ENCODE data around the gene MBD1. TPM values are rescaled to one million over a fixed set of nuclear protein-coding genes. Genes with fewer than 3 reads are reported as not detected.

The MBD1 gene
- total and polyA plus RNA-seq, 8 donors, result 27.2 to 46.9 (median 33.9) TPM

DNA sequence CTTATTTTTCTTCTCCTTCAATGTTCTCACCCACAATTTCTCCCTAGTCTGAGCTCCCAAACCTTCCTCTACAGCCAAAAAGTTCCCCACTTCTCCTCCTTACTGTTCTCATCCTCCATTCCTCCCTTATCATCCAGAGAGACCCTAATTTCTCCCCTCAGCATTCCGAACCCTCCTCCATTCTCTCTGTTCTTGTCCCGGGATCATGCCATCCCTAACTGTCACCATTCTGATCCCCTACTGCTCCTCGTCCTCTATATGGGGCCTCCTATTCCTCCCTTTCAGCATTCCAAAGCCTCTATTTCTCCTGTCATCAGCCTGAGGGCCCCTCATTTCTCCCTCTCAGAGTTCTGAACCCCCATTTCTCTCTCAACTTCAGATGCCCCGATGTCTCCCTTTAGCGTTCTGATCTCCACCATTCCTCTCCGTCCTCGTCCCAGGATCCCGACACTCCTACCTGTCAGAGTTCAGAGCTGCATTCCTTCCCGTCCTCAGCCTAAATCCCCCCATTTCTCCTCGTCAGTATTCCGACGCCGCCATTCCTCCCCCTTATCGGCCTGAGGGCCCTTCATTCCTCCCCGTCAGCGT lies 522 bp downstream of the MBD1 start:
- Histone ChIP-seq H3K27ac (peak overlapping the region; percentile 88 to 96 (median 94)), H3K4me1 (peaks cover 9 to 18% (median 14%) of the 10 kb centered on the region in 3 donors), H3K4me3 (peak overlapping the region; percentile 52 to 95 (median 86)), H3K27me3 (no peaks in the 10 kb centered on the region), H3K9me3 (no peaks in the 10 kb centered on the region), H3K36me3 (peaks cover 6 to 22% (median 12%) of the 10 kb centered on the region in 3 donors)
- WGBS, 2 donors, result 0 to 1% methylated on average over 16 of the region's 16 CpGs
- no peak for DNase-seq
- TF ChIP-seq CTCF (IDR thresholded peaks at IDR 0.05), result no peak
- no peak for FAIRE-seq
- no peak for ATAC-seq
- intact Hi-C loops (cut with DNase I), result no loop called here

GRCh38 chr18:50279752-50280151 lies 1.6 kb downstream of the MBD1 start:
- peaks cover 9 to 18% (median 14%) of the 10 kb centered on the region in 3 donors for H3K4me1 ChIP-seq
- intact Hi-C loops (cut with DNase I), result no loop called here
- ATAC-seq (no peak), FAIRE-seq (no peak), DNase-seq (peak in 1 of 6 donors; percentile 41)
- H3K36me3 ChIP-seq, result peaks cover 12 to 33% (median 23%) of the 10 kb centered on the region in 3 donors
- H3K27me3 ChIP-seq, result no peaks in the 10 kb centered on the region
- 87 to 96% methylated on average over 7 of the region's 7 CpGs for WGBS, 2 donors
- no peak for TF ChIP-seq CTCF (IDR thresholded peaks at IDR 0.05)
- no peaks in the 10 kb centered on the region for H3K9me3 ChIP-seq
- peak overlapping the region in 2 of 4 donors; percentile 90 to 95 for H3K4me3 ChIP-seq
- H3K27ac ChIP-seq, result no peak overlapping the region

- Histone ChIP-seq H3K4me3 (no peak overlapping the region), H3K36me3 (peaks cover 15 to 46% (median 38%) of the 10 kb centered on the region in 3 donors), H3K27ac (no peak overlapping the region), H3K4me1 (peaks cover 9 to 18% (median 14%) of the 10 kb centered on the region in 3 donors), H3K9me3 (no peaks in the 10 kb centered on the region), H3K27me3 (no peaks in the 10 kb centered on the region)
- intact Hi-C loops (cut with DNase I), result no loop called here
- WGBS, 2 donors, result 80 to 85% methylated on average over 6 of the region's 6 CpGs
- TF ChIP-seq CTCF (IDR thresholded peaks at IDR 0.05), result no peak
- DNase-seq (no peak), ATAC-seq (no peak), FAIRE-seq (no peak)
These were observed 3.4 kb downstream of the MBD1 start for GRCh38 chr18:50277942-50278341.

- no peak for DNase-seq
- no peaks in the 10 kb centered on the region for H3K27me3 ChIP-seq
- no peak overlapping the region for H3K27ac ChIP-seq
- no peak overlapping the region for H3K4me3 ChIP-seq
- no peak for TF ChIP-seq CTCF (IDR thresholded peaks at IDR 0.05)
- no peak for FAIRE-seq
- WGBS, 2 donors, result 72 to 76% methylated on average over 4 of the region's 4 CpGs
- H3K4me1 ChIP-seq, result peaks cover 9 to 14% (median 14%) of the 10 kb centered on the region in 3 donors
- H3K36me3 ChIP-seq, result peaks cover 15 to 55% (median 48%) of the 10 kb centered on the region in 3 donors
- ATAC-seq, result no peak
- intact Hi-C loops (cut with DNase I), result no loop called here
- no peaks in the 10 kb centered on the region for H3K9me3 ChIP-seq
These were observed 4.9 kb downstream of the MBD1 start for GRCh38 chr18:50276452-50276851.

DNA sequence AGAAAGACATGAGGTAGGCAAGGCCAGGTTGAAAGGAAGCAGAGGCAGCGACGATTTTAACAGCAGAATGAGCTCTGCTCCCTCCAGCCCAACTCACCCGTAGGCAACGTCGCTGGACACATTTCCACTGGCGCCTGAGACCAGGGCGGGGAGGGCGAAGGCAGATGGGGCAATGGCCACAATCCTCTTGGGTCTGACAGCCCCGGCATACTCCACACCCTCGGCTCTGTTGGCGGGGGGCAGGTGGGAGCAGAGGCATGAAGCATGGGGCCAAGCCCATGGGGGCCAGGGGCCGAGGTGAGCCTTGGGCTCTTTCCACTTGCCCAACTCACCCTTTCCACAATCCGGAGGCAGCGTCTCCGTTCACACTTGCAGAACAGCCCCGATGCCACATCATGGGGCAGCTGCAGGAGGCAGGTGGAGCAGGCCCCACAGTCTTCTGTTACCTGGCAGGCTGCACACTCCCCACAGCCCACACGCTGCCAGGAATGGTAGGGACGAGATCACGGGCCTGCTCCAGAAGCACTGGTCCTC lies 5.8 kb downstream of the MBD1 start:
- FAIRE-seq (no peak), ATAC-seq (no peak)

More for the DNA sequence above, 5.8 kb downstream of the MBD1 start:
- no peaks in the 10 kb centered on the region for H3K27me3 ChIP-seq
- TF ChIP-seq CTCF (IDR thresholded peaks at IDR 0.05), result no peak
- H3K27ac ChIP-seq, result no peak overlapping the region
- peaks cover 15 to 55% (median 48%) of the 10 kb centered on the region in 3 donors for H3K36me3 ChIP-seq
- peaks cover 9 to 14% (median 14%) of the 10 kb centered on the region in 3 donors for H3K4me1 ChIP-seq
- 94 to 99% methylated on average over 19 of the region's 19 CpGs for WGBS, 2 donors
- no peak for DNase-seq
- no peaks in the 10 kb centered on the region for H3K9me3 ChIP-seq
- H3K4me3 ChIP-seq, result no peak overlapping the region
- intact Hi-C loops (cut with DNase I), result no loop called here
